ENCODE measurements around the gene NRXN3.
"Not testable (repeated sequence)": the region's sequence is repeated elsewhere in the genome, so short reads cannot be mapped to it uniquely, and the experiment has no call there.

Gene NRXN3

GRCh38 chr14:79077096-79077495, 906.9 kb downstream of the NRXN3 start:
- DNase-seq (ENCODE audit: low read depth) = no peak

DNA sequence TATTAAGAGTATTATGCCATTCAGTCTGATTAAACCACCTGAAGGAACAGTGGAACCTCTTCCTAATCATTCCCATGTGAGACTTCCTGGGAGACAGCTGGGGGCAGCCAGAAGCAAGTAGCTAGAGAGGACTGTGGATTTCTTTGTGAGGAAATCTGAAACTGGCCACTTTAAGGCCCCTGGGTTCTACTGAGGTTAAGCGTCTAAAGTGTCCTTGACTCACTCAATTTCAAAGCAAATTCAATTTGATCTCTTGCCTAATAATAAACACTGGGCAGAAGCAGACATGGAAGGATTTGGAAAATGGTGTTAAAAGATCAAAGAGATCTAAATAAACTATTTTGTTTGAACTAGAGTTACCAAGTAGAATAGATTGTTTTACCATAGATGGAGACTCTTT, 909.9 kb downstream of the NRXN3 start:
- no peak for DNase-seq (ENCODE audit: low read depth)

DNA sequence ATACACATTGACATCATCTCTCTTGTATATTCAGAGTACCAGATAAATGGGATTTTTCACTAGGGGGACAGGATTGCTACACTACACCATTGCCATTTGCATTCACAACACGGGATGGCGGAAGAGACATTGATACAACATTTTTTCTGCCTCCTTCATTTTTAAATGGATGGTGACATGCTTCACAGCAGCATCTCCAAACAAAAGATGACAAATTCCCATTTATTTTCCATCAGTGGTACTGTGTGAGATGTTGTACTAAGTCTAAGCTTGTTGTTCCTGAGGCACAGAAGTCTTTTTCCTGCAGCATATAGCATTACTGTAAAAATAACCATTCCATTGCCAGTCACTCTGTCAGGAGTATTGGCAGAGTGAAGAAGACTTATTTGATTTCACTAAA, 912.7 kb downstream of the NRXN3 start:
- no peak for DNase-seq (ENCODE audit: low read depth)

DNA sequence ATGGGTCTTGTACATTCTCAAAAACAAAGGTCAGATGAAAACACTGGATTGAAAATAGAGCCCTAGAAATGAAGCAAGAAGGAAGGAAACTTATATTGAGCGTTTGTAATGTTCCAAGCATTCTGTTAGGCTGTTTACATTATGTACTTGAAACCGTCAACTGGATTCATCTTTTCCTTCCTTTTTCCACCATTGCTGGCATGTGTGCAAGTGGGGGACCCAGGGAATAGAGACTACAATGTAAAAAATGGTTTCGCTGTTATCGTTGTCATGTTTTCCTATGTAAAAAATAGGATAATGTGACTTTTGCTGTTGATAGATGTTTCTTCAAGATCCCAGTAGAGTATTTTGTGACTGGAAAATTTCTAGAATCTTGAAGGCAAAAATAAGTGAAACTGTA, 913.2 kb downstream of the NRXN3 start:
- no peak for DNase-seq (ENCODE audit: low read depth)

- no peak for DNase-seq (ENCODE audit: low read depth)
Measured at GRCh38 chr14:79084861-79085260, 914.7 kb downstream of the NRXN3 start.

DNA sequence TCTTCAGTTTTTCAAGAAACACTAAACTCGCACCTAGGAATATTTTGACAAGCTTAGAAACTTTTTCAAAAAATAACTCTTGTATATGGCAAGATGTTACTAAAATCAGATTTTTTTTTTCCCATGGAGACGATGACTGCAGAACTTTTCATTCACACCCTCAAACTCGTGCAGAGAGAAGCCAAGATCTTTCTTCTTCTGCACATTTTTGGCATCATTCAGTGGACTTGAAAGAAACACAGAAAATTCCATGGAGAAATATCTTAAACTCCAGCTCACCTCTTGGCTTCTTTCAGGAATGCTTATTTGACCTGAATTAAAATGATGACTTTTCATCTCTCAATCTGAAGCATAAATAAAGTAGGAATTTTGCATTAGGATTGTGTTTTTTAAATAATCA, 919.4 kb downstream of the NRXN3 start:
- no peak for DNase-seq (ENCODE audit: low read depth)

- DNase-seq (ENCODE audit: low read depth) = no peak
Measured at GRCh38 chr14:79090641-79091180, 920.5 kb downstream of the NRXN3 start.

DNA sequence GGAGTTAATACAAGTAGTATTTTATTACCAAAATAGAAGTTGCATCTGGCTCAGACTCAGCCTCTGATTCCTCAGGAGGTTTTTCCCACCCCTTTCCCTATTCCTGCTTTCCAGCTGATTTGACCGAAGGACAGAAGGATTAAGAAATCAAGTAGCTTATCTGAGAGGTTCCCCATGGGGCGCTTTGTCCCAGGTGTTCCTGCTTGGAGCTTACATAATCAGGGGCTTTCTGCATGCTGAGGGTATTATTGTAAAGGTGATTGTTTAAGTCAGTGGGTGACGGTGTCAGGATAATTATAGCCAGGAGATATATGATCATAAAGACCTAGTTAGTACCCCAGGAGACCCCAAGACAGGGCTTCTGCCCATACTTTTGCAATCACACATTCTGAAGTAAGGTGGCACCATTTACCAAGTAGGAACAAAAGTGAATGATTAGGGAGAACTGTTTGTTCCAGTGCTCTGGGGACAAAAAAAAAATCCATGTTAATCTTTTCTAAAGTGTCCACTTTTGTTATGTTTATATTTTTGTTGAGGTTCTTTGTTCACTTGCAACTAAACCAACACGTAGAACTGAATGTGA, 921.3 kb downstream of the NRXN3 start:
- DNase-seq (ENCODE audit: low read depth) = no peak

- DNase-seq (ENCODE audit: low read depth) = no peak
Measured at GRCh38 chr14:79093531-79093930, 923.4 kb downstream of the NRXN3 start.

GRCh38 chr14:79094951-79095350, 924.8 kb downstream of the NRXN3 start:
- no peak for DNase-seq (ENCODE audit: low read depth)

- no peak for DNase-seq (ENCODE audit: low read depth)
Measured at GRCh38 chr14:79096811-79097210, 926.6 kb downstream of the NRXN3 start.

GRCh38 chr14:79098324-79098723, 928.2 kb downstream of the NRXN3 start:
- no peak for DNase-seq (ENCODE audit: low read depth)

- DNase-seq (ENCODE audit: low read depth) = no peak
Measured at GRCh38 chr14:79100578-79100977, 930.4 kb downstream of the NRXN3 start.

DNA sequence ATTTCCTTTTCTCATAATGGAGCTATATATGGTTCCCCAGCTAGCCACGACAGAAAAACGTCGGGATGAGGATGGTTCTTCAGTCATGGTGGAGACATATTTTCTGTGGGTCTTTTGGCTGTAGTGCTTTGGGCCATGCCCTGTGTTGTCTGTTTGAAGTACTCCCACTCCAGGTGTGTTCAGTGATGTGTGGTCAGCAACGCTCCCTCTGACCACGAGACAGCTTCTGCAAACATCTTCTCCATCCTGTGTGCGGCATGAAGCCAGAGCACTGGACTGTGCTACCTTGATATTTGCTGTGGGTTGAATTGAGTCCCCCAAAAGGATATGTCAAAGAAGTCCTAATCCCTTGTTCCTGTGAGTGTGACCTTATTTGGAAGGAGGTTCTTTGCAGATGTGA, 931.2 kb downstream of the NRXN3 start:
- DNase-seq (ENCODE audit: low read depth) = no peak

DNA sequence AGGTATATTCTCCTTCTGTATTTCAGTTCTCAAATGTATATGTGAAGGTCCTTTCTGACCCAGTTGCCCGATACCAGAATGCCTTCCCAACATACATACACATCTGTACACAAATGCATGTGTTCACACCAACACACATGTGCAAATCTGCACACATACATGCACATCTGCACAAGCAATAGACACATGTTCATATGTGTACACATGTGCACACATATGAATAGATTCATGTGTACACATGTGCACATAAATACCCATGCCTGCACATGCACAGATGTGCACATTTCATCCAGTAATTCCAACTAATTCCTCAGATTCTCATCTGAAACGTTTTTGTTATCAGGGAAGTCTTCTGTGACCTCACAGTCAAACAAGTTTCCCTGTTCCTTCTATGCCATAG, 933.6 kb downstream of the NRXN3 start:
- DNase-seq (ENCODE audit: low read depth) = no peak

GRCh38 chr14:79110564-79110963, 940.4 kb downstream of the NRXN3 start:
- DNase-seq (ENCODE audit: low read depth) = not testable (repeated sequence)

DNA sequence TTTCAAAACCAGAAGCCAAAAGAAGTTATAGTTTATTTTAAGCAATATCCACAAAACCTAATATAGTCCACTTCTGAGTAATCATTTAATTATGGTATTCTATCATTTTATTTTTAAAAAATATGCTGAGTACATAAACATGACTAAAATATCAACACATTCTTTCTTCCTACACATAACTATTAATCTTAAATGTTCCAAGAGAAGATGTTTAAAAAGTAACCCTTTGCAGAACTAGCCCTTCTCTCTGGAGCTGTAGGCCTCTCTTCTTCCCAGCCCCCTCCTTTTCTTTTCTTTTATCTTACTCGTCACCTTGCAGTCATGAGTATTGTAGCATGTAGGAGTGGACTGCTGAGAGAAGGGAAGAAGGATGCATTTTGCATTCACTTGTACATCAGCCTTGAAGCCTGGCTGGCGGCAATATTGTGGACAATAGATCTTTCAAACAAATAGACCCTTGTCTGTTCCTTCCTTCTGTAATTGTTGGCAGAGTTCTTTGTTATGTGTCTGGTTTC, 941.9 kb downstream of the NRXN3 start:
- DNase-seq (ENCODE audit: low read depth) = no peak

GRCh38 chr14:79117561-79117960, 947.4 kb downstream of the NRXN3 start:
- no peak for DNase-seq (ENCODE audit: low read depth)

GRCh38 chr14:79118291-79118690, 948.1 kb downstream of the NRXN3 start:
- no peak for DNase-seq (ENCODE audit: low read depth)

GRCh38 chr14:79134361-79134760, 964.2 kb downstream of the NRXN3 start:
- DNase-seq (ENCODE audit: low read depth) = no peak

DNA sequence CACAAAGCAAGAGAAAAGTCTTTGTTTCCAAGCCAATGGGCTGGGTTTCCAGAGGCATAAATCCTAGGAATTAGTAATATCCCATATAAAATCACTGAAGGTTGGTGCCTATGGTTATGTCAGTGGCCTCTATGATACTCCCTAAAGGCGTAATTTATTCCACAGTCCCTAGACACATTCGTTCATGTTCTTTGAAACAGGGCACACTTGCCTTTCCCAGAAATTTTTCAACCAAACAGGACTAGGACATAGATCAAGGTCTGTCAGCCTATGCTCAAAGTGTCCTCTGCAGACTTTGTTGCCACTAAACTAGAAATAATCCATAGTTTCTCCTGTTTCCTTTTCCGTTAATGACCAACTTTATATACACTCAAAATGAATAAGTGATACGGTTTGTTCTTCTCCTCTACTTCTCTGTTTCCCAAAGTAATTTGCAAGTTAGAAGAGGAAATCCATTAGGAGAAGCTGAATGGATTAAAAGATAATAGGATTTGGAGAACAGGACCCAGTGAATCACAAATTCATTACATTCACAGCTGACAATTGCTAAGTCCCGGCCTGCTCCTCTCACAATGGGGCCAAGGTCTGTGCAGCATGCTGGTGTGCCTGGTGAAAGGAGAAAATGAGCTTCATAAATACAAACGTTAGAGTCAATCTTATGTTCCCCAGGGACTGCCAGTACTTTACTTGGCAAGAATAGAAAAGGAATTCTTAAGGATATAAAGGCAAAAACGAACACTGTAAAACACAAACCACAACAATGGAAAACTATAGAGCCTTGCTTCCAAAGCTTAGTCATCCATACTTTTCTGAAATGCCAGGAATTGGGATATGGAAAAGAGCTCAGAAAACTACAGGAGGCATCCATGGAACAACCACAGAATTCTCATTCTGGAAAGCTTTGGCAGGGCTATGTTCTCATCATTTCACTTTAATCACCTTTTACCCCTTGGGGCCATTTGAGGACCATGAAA, 966.2 kb downstream of the NRXN3 start:
- no peak for DNase-seq (ENCODE audit: low read depth)

DNA sequence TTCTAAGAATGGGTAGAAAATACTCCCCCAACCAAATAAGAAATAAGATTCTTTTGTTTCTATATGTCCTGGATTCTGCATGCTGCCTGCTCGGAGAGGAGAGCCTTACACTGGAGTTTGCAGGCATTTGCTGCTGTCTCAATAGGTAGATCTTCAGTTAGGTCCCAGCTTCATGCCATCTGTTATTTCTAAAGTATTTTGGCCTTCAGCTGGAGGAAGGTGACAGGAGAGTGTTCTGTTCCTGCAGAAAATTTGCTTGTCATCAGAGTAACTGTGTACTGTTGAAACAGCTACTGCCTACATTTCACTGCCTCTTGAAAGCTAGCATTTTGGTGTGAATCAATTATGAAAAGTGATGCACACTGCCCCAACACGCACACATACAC, 966.9 kb downstream of the NRXN3 start:
- no peak for DNase-seq (ENCODE audit: low read depth)

DNA sequence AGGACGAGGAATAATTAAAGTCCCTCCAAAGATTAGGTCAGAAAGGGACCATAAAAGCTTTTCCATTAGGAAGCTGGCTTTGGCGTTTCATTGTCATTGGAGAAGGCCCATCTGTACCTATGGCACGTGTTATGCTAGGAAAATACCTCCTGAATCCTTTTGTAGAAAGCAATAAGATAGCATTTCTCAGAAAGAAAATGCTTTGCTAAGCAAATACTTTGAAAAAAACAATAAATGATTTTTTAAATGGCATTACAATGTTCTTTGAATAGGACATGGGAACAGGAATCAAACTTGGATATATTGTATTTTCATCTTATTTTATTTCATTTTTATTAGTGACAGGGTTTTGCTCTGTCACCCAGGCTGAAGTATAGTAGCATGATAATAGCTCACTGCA, 967.7 kb downstream of the NRXN3 start:
- no peak for DNase-seq (ENCODE audit: low read depth)

All from T-helper 22 cell (primary cell).